ENCODE data around the gene SUFU. TPM values are rescaled to one million over a fixed set of nuclear protein-coding genes. Genes with fewer than 3 reads are reported as not detected.

Gene SUFU
- total and polyA plus RNA-seq, 2 of the 13 experiments (the other 11 are each of a cell fraction or from before 2014, with no cell fraction given), result 2.9 to 5.5 TPM

DNA sequence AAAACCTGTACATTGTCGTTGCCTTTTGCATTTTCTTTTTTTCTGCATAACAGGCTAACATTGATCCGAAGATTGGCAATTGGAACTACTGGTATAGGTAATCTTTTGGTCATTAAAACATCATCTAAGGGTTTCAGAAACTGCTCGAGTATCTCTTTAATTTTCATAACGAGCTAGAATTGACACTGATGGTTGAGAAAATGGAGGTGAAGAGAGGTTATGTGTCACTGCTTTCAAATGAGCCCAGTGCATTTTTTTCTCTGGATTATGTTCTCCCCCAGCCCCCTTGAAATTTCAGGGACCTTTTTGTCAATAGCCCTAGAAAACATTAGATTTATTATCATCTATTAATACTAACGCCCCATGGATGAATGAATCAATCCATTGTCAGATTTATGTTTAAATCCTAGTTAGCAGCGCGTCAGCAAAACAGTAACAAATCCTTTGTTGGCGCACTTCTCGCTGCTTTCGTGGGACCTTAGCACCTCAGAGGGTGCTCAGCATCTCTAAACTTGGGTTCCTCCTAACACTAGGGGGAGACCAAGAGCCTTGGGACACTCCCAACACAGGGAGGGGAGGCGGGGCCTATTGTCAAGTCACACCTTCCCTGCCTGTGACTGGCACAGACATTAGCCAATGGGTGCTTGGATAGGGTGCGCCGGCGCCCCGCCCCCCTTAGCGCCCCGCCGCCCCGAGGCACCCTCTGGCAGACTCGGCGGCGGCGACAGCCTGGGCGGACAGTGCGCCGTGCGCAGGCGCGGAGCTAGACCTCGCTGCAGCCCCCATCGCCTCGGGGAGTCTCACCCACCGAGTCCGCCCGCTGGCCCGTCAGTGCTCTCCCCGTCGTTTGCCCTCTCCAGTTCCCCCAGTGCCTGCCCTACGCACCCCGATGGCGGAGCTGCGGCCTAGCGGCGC is at the start of gene SUFU (continued):
- TF ChIP-seq CREB3 (CRISPR knock-in tag; IDR thresholded peaks at IDR 0.05) (no peak; the same call in 1 of the 2 replicates), JDP2 (CRISPR knock-in tag; IDR thresholded peaks at IDR 0.05; ENCODE audit: borderline replicate concordance) (no peak), SKI (IDR thresholded peaks at IDR 0.05; ENCODE audit: partially characterized antibody) (peak; percentile 33), HCFC1 (IDR thresholded peaks at IDR 0.05; ENCODE audit: low read depth, low read length) (peak; percentile 46), ZNF678 (CRISPR knock-in tag; IDR thresholded peaks at IDR 0.05) (no peak), CREM (IDR thresholded peaks at IDR 0.05) (no peak), CREM (CRISPR knock-in tag; IDR thresholded peaks at IDR 0.05) (no peak), BATF2 (CRISPR knock-in tag; IDR thresholded peaks at IDR 0.05) (no peak), TMF1 (CRISPR knock-in tag; IDR thresholded peaks at IDR 0.05; ENCODE audit: low read depth) (no peak), ZSCAN5A (CRISPR knock-in tag; IDR thresholded peaks at IDR 0.05; ENCODE audit: borderline replicate concordance) (no peak), ZBTB21 (CRISPR knock-in tag; IDR thresholded peaks at IDR 0.05) (no peak), ARNT2 (CRISPR knock-in tag; IDR thresholded peaks at IDR 0.05; ENCODE audit: low read depth) (peak; percentile 71; the same call in 1 of the 2 replicates), MXD1 (CRISPR knock-in tag; IDR thresholded peaks at IDR 0.05) (no peak)
- TF ChIP-seq, protein P1, sequence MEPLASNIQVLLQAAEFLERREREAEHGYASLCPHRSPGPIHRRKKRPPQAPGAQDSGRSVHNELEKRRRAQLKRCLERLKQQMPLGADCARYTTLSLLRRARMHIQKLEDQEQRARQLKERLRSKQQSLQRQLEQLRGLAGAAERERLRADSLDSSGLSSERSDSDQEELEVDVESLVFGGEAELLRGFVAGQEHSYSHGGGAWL (CRISPR knock-in tag; IDR thresholded peaks at IDR 0.05), result 0 out of 2 replicates have a peak, but pooled peaks have one; percentile 26
- TF ChIP-seq, protein P2, sequence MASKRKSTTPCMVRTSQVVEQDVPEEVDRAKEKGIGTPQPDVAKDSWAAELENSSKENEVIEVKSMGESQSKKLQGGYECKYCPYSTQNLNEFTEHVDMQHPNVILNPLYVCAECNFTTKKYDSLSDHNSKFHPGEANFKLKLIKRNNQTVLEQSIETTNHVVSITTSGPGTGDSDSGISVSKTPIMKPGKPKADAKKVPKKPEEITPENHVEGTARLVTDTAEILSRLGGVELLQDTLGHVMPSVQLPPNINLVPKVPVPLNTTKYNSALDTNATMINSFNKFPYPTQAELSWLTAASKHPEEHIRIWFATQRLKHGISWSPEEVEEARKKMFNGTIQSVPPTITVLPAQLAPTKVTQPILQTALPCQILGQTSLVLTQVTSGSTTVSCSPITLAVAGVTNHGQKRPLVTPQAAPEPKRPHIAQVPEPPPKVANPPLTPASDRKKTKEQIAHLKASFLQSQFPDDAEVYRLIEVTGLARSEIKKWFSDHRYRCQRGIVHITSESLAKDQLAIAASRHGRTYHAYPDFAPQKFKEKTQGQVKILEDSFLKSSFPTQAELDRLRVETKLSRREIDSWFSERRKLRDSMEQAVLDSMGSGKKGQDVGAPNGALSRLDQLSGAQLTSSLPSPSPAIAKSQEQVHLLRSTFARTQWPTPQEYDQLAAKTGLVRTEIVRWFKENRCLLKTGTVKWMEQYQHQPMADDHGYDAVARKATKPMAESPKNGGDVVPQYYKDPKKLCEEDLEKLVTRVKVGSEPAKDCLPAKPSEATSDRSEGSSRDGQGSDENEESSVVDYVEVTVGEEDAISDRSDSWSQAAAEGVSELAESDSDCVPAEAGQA (IDR thresholded peaks at IDR 0.05; ENCODE audit: low read depth), result no peak
- TF ChIP-seq, protein P2 (CRISPR knock-in tag; IDR thresholded peaks at IDR 0.05; ENCODE audit: borderline replicate concordance), result no peak
- TF ChIP-seq, protein P3, sequence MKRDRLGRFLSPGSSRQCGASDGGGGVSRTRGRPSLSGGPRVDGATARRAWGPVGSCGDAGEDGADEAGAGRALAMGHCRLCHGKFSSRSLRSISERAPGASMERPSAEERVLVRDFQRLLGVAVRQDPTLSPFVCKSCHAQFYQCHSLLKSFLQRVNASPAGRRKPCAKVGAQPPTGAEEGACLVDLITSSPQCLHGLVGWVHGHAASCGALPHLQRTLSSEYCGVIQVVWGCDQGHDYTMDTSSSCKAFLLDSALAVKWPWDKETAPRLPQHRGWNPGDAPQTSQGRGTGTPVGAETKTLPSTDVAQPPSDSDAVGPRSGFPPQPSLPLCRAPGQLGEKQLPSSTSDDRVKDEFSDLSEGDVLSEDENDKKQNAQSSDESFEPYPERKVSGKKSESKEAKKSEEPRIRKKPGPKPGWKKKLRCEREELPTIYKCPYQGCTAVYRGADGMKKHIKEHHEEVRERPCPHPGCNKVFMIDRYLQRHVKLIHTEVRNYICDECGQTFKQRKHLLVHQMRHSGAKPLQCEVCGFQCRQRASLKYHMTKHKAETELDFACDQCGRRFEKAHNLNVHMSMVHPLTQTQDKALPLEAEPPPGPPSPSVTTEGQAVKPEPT (CRISPR knock-in tag; IDR thresholded peaks at IDR 0.05; ENCODE audit: low read depth), result no peak

Measured in HepG2 (cell line).